GM23338 (cell line): ENCODE results near the gene TWIST2. TPM values are rescaled to one million over a fixed set of nuclear protein-coding genes. Genes with fewer than 3 reads are reported as not detected.

ENCODE experiments used
- ATAC-seq: fragments of 200-7000 bp; cut with Tn5 transposase; 3 replicates; pipeline ENCODE4 v1.9.1; 2020
- DNase-seq: peaks from one replicate; pipeline ENCODE4 v3.0.0-alpha.2; 2015; ENCODE audit warnings: low spot score
- H2AFZ ChIP-seq: fragments of 200-600 bp; sonication (generic); 2 replicates; pipeline ENCODE4 v1.8.0; 2016; ENCODE audit warnings: antibody characterized with exemption, mild to moderate bottlenecking, moderate library complexity
- H3F3A ChIP-seq: fragments of 200-600 bp; sonication (generic); replicated peaks from 2 replicates; pipeline ENCODE4 v1.8.0; 2017; ENCODE audit warnings: antibody characterized with exemption, mixed run types, low read depth
- H3K27ac ChIP-seq: fragments of 200-600 bp; sonication (generic); 2 replicates; pipeline ENCODE4 v1.6.1; 2016; ENCODE audit warnings: low read depth
- H3K27me3 ChIP-seq: fragments of 200-600 bp; sonication (generic); 2 replicates; pipeline ENCODE4 v1.8.0; 2016; ENCODE audit warnings: mild to moderate bottlenecking, mixed run types, moderate library complexity; ENCODE audit not compliant: insufficient read depth
- H3K36me3 ChIP-seq: fragments of 200-600 bp; sonication (generic); 2 replicates; pipeline ENCODE4 v1.8.0; 2016; ENCODE audit warnings: mild to moderate bottlenecking; ENCODE audit not compliant: insufficient read depth
- H3K4me1 ChIP-seq: fragments of 200-600 bp; sonication (generic); 2 replicates; pipeline ENCODE4 v1.8.0; 2016; ENCODE audit warnings: mild to moderate bottlenecking, moderate library complexity; ENCODE audit not compliant: insufficient read depth
- H3K4me2 ChIP-seq: fragments of 200-600 bp; sonication (generic); 2 replicates; pipeline ENCODE4 v1.7.1; 2017; ENCODE audit warnings: mixed run types
- H3K4me3 ChIP-seq: fragments of 200-600 bp; sonication (generic); 2 replicates; pipeline ENCODE4 v1.6.1; 2016; ENCODE audit warnings: mixed run types
- H3K79me2 ChIP-seq: fragments of 200-600 bp; sonication (generic); replicated peaks from 2 replicates; pipeline ENCODE4 v1.8.0; 2017; ENCODE audit warnings: mild to moderate bottlenecking; ENCODE audit not compliant: insufficient read depth
- H3K9me2 ChIP-seq: fragments of 200-600 bp; sonication (generic); 2 replicates; pipeline ENCODE4 v1.8.0; 2017; ENCODE audit not compliant: insufficient read depth
- H4K20me1 ChIP-seq: fragments of 200-600 bp; sonication (generic); replicated peaks from 2 replicates; pipeline ENCODE4 v1.8.0; 2017; ENCODE audit warnings: mild to moderate bottlenecking; ENCODE audit not compliant: insufficient read depth
- H3K27ac Mint-ChIP-seq: 2 replicates; pipeline ENCODE4 v1.8.0; 2020; ENCODE audit warnings: inconsistent platforms, mild to moderate bottlenecking, moderate library complexity, mixed read lengths
- H3K27me3 Mint-ChIP-seq: 3 replicates; pipeline ENCODE4 v1.8.0; 2022; ENCODE audit warnings: low read depth, mild to moderate bottlenecking, moderate library complexity, mixed read lengths, inconsistent platforms; ENCODE audit not compliant: insufficient read depth, poor library complexity
- H3K36me3 Mint-ChIP-seq: 3 replicates; pipeline ENCODE4 v1.8.0; 2021; ENCODE audit warnings: low read depth, mild to moderate bottlenecking, inconsistent platforms, moderate library complexity, mixed read lengths
- H3K4me1 Mint-ChIP-seq: 3 replicates; pipeline ENCODE4 v1.8.0; 2020; ENCODE audit warnings: mild to moderate bottlenecking, inconsistent platforms, mixed read lengths
- H3K4me3 Mint-ChIP-seq: 3 replicates; pipeline ENCODE4 v1.8.0; 2021; ENCODE audit warnings: moderate library complexity, mild to moderate bottlenecking, inconsistent platforms, mixed read lengths
- H3K9me3 Mint-ChIP-seq: 3 replicates; pipeline ENCODE4 v1.8.0; 2020; ENCODE audit warnings: moderate library complexity, mild to moderate bottlenecking, inconsistent platforms, mixed read lengths
- CREB1 ChIP-seq: fragments of 250-450 bp; sonication (Bioruptor Pico); IDR thresholded peaks from 2 replicates; pipeline ENCODE4 v1.5.0; 2020; ENCODE audit warnings: low read depth, mild to moderate bottlenecking, moderate library complexity
- CTCF ChIP-seq, 2 experiments: fragments of 200-600 bp in 1 of 2; sonication (generic) in 1 of 2; conservative IDR thresholded peaks; 2 replicates each; pipeline versions ENCODE4 v1.5.1 to v1.6.1; 2016 to 2017; ENCODE audit warnings: antibody characterized with exemption in 2 of 2, low read depth in 2 of 2, mild to moderate bottlenecking in 2 of 2, moderate library complexity in 1 of 2
- ETS1 ChIP-seq: IDR thresholded peaks from 2 replicates; pipeline ENCODE4 v1.6.1; 2016; ENCODE audit warnings: antibody characterized with exemption
- EZH2 ChIP-seq: fragments of 200-600 bp; sonication (generic); IDR thresholded peaks from one replicate; pipeline ENCODE4 v1.8.0; 2017; ENCODE audit warnings: antibody characterized with exemption, mild to moderate bottlenecking, low read depth; ENCODE audit not compliant: unreplicated experiment
- EZH2phosphoT487 ChIP-seq: fragments of 200-600 bp; sonication (generic); IDR thresholded peaks from one replicate; pipeline ENCODE4 v1.8.1; 2018; ENCODE audit warnings: antibody characterized with exemption; ENCODE audit not compliant: unreplicated experiment
- JUNB ChIP-seq: IDR thresholded peaks from one replicate; pipeline ENCODE4 v1.6.1; 2016; ENCODE audit warnings: antibody characterized with exemption; ENCODE audit not compliant: unreplicated experiment
- NANOG ChIP-seq: IDR thresholded peaks from 2 replicates; pipeline ENCODE4 v1.6.1; 2016; ENCODE audit warnings: antibody characterized with exemption, borderline replicate concordance
- POLR2AphosphoS5 ChIP-seq: IDR thresholded peaks from 2 replicates; pipeline ENCODE4 v1.6.1; 2016; ENCODE audit warnings: antibody characterized with exemption, low read depth
- REST ChIP-seq: IDR thresholded peaks from one replicate; pipeline ENCODE4 v1.6.1; 2018; ENCODE audit warnings: antibody characterized with exemption; ENCODE audit not compliant: unreplicated experiment
- STAT1 ChIP-seq: IDR thresholded peaks from one replicate; pipeline ENCODE4 v1.6.1; 2016; ENCODE audit warnings: antibody characterized with exemption; ENCODE audit not compliant: unreplicated experiment
- ZNF114 ChIP-seq: fragments of 250-450 bp; sonication (Bioruptor Pico); IDR thresholded peaks from 2 replicates; pipeline ENCODE4 v1.5.0; 2020; ENCODE audit warnings: mild to moderate bottlenecking, moderate library complexity
- ZNF331 ChIP-seq: fragments of 250-450 bp; sonication (Bioruptor Pico); IDR thresholded peaks from 2 replicates; pipeline ENCODE4 v1.5.0; 2020; ENCODE audit warnings: low read depth, mild to moderate bottlenecking, moderate library complexity
- ZNF462 ChIP-seq: fragments of 250-450 bp; sonication (Bioruptor Pico); IDR thresholded peaks from 2 replicates; pipeline ENCODE4 v1.5.0; 2020; ENCODE audit warnings: mild to moderate bottlenecking, moderate library complexity
- polyA plus RNA-seq: library from polyadenylated mRNA; unstranded; fragments of >200 nt; fragmentation: Nextera tagmentation; extraction: Ambion mirVana; gene quantifications from 2 replicates; pipeline ENCODE4 v1.2.1, GENCODE V29; 2016
- total RNA-seq: library from RNA; depleted of rRNA; stranded (reverse); fragments of >200 nt; shearing (Covaris generic); gene quantifications from 2 replicates; pipeline ENCODE4 v1.2.3, GENCODE V29; 2014

TWIST2 gene
- total and polyA plus RNA-seq, 2 experiments from 2014 or later, result 7.0 to 12.5 TPM

GRCh38 chr2:238859636-238860347 lies 11.9 kb downstream of the TWIST2 start:
- TF ChIP-seq REST, result no peak
- no peak for TF ChIP-seq POLR2AphosphoS5
- TF ChIP-seq EZH2, result no peak
- no peak for TF ChIP-seq ZNF462 (CRISPR knock-in tag)
- TF ChIP-seq STAT1, result no peak
- TF ChIP-seq CTCF (conservative IDR thresholded peaks at IDR 0.05; ENCODE audit: low read depth in 2 of 2), result no peak
- TF ChIP-seq EZH2phosphoT487, result no peak
- TF ChIP-seq ZNF114 (CRISPR knock-in tag), result no peak
- TF ChIP-seq CREB1 (CRISPR knock-in tag), result no peak
- no peak for TF ChIP-seq JUNB
- TF ChIP-seq NANOG, result no peak
- TF ChIP-seq ETS1, result no peak
- TF ChIP-seq ZNF331, result no peak
- Histone ChIP-seq H2AFZ (no peak overlapping the region), H3K27ac (no peak overlapping the region), H4K20me1 (no peaks in the 10 kb centered on the region; the same call in none of the 2 replicates), H3K4me2 (no peak overlapping the region), H3K4me3 (no peak overlapping the region), H3K36me3 (no peaks in the 10 kb centered on the region), H3K79me2 (no peaks in the 10 kb centered on the region; the same call in 1 of the 2 replicates), H3K27me3 (no peaks in the 10 kb centered on the region), H3F3A (no peaks in the 10 kb centered on the region), H3K4me1 (peaks cover 8% of the 10 kb centered on the region; the same call in 1 of the 2 replicates), H3K9me2 (no peaks in the 10 kb centered on the region)
- H3K9me3 Mint-ChIP-seq, result no peaks in the 10 kb centered on the region
- no peak overlapping the region for H3K27ac Mint-ChIP-seq
- no peaks in the 10 kb centered on the region for H3K36me3 Mint-ChIP-seq
- peaks cover 15% of the 10 kb centered on the region for H3K4me1 Mint-ChIP-seq
- no peak overlapping the region for H3K4me3 Mint-ChIP-seq
- no peaks in the 10 kb centered on the region for H3K27me3 Mint-ChIP-seq
- no peak for DNase-seq
- no peak for ATAC-seq
